Measurements from ENCODE around the gene EPS15. TPM values are rescaled to one million over a fixed set of nuclear protein-coding genes. Genes with fewer than 3 reads are reported as not detected.

Gene EPS15
- total and polyA plus RNA-seq, 9 of the 15 experiments (the other 6 are each of a cell fraction or from before 2014, with no cell fraction given), result 23.1 to 69.0 (median 41.7) TPM

GRCh38 chr1:51498924-51499323 is 20.1 kb downstream of the EPS15 start:
- intact Hi-C loops (cut with micrococcal nuclease) (no loop called here), in situ Hi-C loops (cut with MboI) (no loop called here)
- WGBS (ENCODE audit: insufficient coverage, low coverage, missing lambda C conversion rate), result 92% methylated on average over 2 of the region's 2 CpGs
- H3K27ac ChIP-seq (ENCODE audit: extremely low read depth, low read depth, low read length), result no peak overlapping the region
- TF ChIP-seq ZBTB34 (CRISPR knock-in tag; IDR thresholded peaks at IDR 0.05), result no peak
- TF ChIP-seq ZNF12 (CRISPR knock-in tag; IDR thresholded peaks at IDR 0.05), result peak; percentile 80; the same call in 1 of the 2 replicates
- peaks cover 6% of the 10 kb centered on the region; the same call in 2 of the 3 replicates for H3K36me3 ChIP-seq (ENCODE audit: control insufficient read depth, insufficient read depth, low read length)
- CTCF ChIA-PET (ENCODE audit: low intra/inter-chr PET ratio), result no interaction called here
- H3K9ac ChIP-seq (ENCODE audit: insufficient read depth in 1 of 2, low read depth in 2 of 2, low read length in 2 of 2), result no peak overlapping the region
- no peak for DNase-seq (ENCODE audit: extremely low read depth in 1 of 4, low spot score in 3 of 4)
- no peak overlapping the region for H3K4me2 ChIP-seq (ENCODE audit: insufficient read depth, low read length)
- H3K4me3 ChIP-seq, result no peak overlapping the region
- no TSS peak for BruUV-seq (replicated peaks)
- H3K9me1 ChIP-seq (ENCODE audit: control insufficient read depth, insufficient read depth, low read length), result no peaks in the 10 kb centered on the region
- H3K27me3 ChIP-seq (ENCODE audit: control insufficient read depth in 2 of 2, insufficient read depth in 2 of 2, low read length in 2 of 2), result no peaks in the 10 kb centered on the region
- peaks cover 91% of the 10 kb centered on the region for H3K79me2 ChIP-seq (ENCODE audit: control insufficient read depth, insufficient read depth, low read length)
- H3K9me3 ChIP-seq (replicated peaks; ENCODE audit: control insufficient read depth, insufficient read depth, low read depth, low read length), result no peaks in the 10 kb centered on the region
- H3K4me1 ChIP-seq (replicated peaks in 1 of 2; ENCODE audit: control insufficient read depth in 2 of 2, insufficient read depth in 2 of 2, low read length in 2 of 2), result peaks cover 0 to 5% of the 10 kb centered on the region in 2 experiments; a peak in 2 of 5 replicates
- no peaks in the 10 kb centered on the region for H4K20me1 ChIP-seq (replicated peaks; ENCODE audit: control insufficient read depth, insufficient read depth, low read length)
- H2AFZ ChIP-seq (ENCODE audit: low read depth, low read length), result no peak overlapping the region
- ATAC-seq, result no peak; the same call in 2 of the 3 replicates
- POLR2A ChIA-PET, result interaction anchor here (1.0 to 1.2 kb wide), 3 partner anchors 11 to 122 kb away, joined by 3 to 4 read pairs (median 3); no protein-coding TSS in a partner anchor
- FAIRE-seq, result no peak

DNA sequence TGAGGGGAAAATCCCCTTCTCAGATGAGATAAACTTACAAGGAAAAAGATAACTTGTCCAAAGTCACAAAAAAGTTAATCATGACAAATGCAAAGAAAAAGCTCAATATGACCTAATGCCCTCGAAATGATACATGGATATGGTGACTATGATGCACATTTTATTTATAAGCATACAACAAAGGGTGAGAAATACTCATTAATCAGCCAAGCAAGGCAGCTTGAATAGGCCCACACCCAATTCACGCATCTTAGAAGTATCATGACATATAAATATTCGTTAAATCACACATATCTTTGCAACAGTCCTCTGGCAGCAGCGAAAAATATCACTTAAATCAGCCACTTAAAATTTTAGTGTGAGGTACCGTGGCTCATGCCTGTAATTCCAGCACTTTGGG is 21.7 kb downstream of the EPS15 start:
- BruUV-seq (replicated peaks), result no TSS peak
- ChIA-PET POLR2A (interaction anchor here (0.9 to 1.4 kb wide), 6 partner anchors 8 to 19 kb away, joined by 3 to 7 read pairs (median 5); no protein-coding TSS in a partner anchor), CTCF (ENCODE audit: low intra/inter-chr PET ratio) (no interaction called here)
- no peak for ATAC-seq
- no peak for FAIRE-seq
- no peaks in the 10 kb centered on the region for H3K27me3 ChIP-seq (ENCODE audit: control insufficient read depth in 2 of 2, insufficient read depth in 2 of 2, low read length in 2 of 2)
- no peak overlapping the region for H3K9ac ChIP-seq (ENCODE audit: insufficient read depth in 1 of 2, low read depth in 2 of 2, low read length in 2 of 2)
- in situ Hi-C loops (cut with MboI), result no loop called here
- H3K36me3 ChIP-seq (ENCODE audit: control insufficient read depth, insufficient read depth, low read length), result no peaks in the 10 kb centered on the region
- H3K4me3 ChIP-seq, result no peak overlapping the region
- no peak for DNase-seq (ENCODE audit: extremely low read depth in 1 of 4, low spot score in 3 of 4)
- H3K27ac ChIP-seq (ENCODE audit: extremely low read depth, low read depth, low read length), result no peak overlapping the region
- H3K9me3 ChIP-seq (replicated peaks; ENCODE audit: control insufficient read depth, insufficient read depth, low read depth, low read length), result no peaks in the 10 kb centered on the region
- WGBS (ENCODE audit: insufficient coverage, low coverage, missing lambda C conversion rate), result 89% methylated on average over 5 of the region's 5 CpGs
- H4K20me1 ChIP-seq (replicated peaks; ENCODE audit: control insufficient read depth, insufficient read depth, low read length), result no peaks in the 10 kb centered on the region
- peaks cover 87% of the 10 kb centered on the region for H3K79me2 ChIP-seq (ENCODE audit: control insufficient read depth, insufficient read depth, low read length)
- no peak overlapping the region for H2AFZ ChIP-seq (ENCODE audit: low read depth, low read length)
- peaks cover 0 to 5% of the 10 kb centered on the region in 2 experiments; a peak in 2 of 5 replicates for H3K4me1 ChIP-seq (replicated peaks in 1 of 2; ENCODE audit: control insufficient read depth in 2 of 2, insufficient read depth in 2 of 2, low read length in 2 of 2)
- H3K4me2 ChIP-seq (ENCODE audit: insufficient read depth, low read length), result no peak overlapping the region
- intact Hi-C loops (cut with micrococcal nuclease), result no loop called here
- H3K9me1 ChIP-seq (ENCODE audit: control insufficient read depth, insufficient read depth, low read length), result no peaks in the 10 kb centered on the region
- TF ChIP-seq AFF1 (IDR thresholded peaks at IDR 0.05; ENCODE audit: low read depth in 1 of 2, partially characterized antibody in 2 of 2), result no peak
- no peak for TF ChIP-seq SETDB1 (IDR thresholded peaks at IDR 0.05; ENCODE audit: low read length)
- no peak for TF ChIP-seq SREBF1 (IDR thresholded peaks at IDR 0.05; ENCODE audit: borderline replicate concordance, low read depth, low read length)

Data from K562 (cell line).